Thyroid gland (tissue), 4 donors: ENCODE measurements around the gene SH3TC1. TPM values are rescaled to one million over a fixed set of nuclear protein-coding genes. Genes with fewer than 3 reads are reported as not detected.

Experiments
- DNase-seq, 2 donors: peaks; one replicate each; pipeline ENCODE4 v3.0.0-alpha.2; 2019
- H3K27ac ChIP-seq, 3 donors: fragments of 200-600 bp; sonication (generic); 1 replicate in 2 of 3; 2 replicates in 1 of 3; pipeline ENCODE4 v1.5.1; 2016 to 2019; ENCODE audit warnings: mild to moderate bottlenecking in 1 of 3, moderate library complexity in 1 of 3
- H3K27me3 ChIP-seq: fragments of 200-600 bp; sonication (generic); one replicate; pipeline ENCODE4 v1.5.1; 2019
- H3K36me3 ChIP-seq, 2 donors: fragments of 200-600 bp; sonication (generic); one replicate each; pipeline ENCODE4 v1.5.1; 2016 to 2019
- H3K4me1 ChIP-seq, 2 donors: fragments of 200-600 bp; sonication (generic); one replicate each; pipeline ENCODE4 v1.5.1; 2017 to 2019
- H3K4me3 ChIP-seq, 3 donors: fragments of 200-600 bp; sonication (generic); replicated peaks in 1 of 3; 1 replicate in 2 of 3; 2 replicates in 1 of 3; pipeline ENCODE4 v1.5.1; 2016; ENCODE audit warnings: mild to moderate bottlenecking in 1 of 3
- H3K9me3 ChIP-seq: fragments of 200-600 bp; sonication (generic); one replicate; pipeline ENCODE4 v1.5.1; 2017
- CTCF ChIP-seq, 6 experiments: fragments of 200-600 bp in 3 of 6; fragments of 450-650 bp in 3 of 6; sonication (generic) in 3 of 6; IDR thresholded peaks; one replicate each; pipeline ENCODE4 v1.5.1; 2016 to 2019; ENCODE audit warnings: antibody characterized with exemption in 6 of 6, mild to moderate bottlenecking in 2 of 6, inconsistent platforms in 1 of 6, moderate library complexity in 1 of 6
- POLR2A ChIP-seq, 2 donors: fragments of 450-650 bp; IDR thresholded peaks; one replicate each; pipeline ENCODE4 v1.6.1; 2017; ENCODE audit warnings: antibody characterized with exemption in 2 of 2, mild to moderate bottlenecking in 2 of 2, moderate library complexity in 1 of 2
- WGBS, 2 donors: methylation state at CpG; one replicate each; pipeline ENCODE4 v1.1.5; 2017; 5-methylcytosine and 5-hydroxymethylcytosine counted together
- intact Hi-C: fragments of 100-400 bp; cut with DNase I; formaldehyde crosslinking; loops from one replicate; pipeline ENCODE4 v1.15.1; 2023
- total RNA-seq, 4 donors: library from RNA; depleted of rRNA; stranded (reverse); fragments of >200 nt; gene quantifications; one replicate each; pipeline ENCODE4 v1.2.3, GENCODE V29; 2016

The SH3TC1 gene
- total RNA-seq, 4 donors from 2014 or later, result 13.5 to 29.5 (median 16.4) TPM

DNA sequence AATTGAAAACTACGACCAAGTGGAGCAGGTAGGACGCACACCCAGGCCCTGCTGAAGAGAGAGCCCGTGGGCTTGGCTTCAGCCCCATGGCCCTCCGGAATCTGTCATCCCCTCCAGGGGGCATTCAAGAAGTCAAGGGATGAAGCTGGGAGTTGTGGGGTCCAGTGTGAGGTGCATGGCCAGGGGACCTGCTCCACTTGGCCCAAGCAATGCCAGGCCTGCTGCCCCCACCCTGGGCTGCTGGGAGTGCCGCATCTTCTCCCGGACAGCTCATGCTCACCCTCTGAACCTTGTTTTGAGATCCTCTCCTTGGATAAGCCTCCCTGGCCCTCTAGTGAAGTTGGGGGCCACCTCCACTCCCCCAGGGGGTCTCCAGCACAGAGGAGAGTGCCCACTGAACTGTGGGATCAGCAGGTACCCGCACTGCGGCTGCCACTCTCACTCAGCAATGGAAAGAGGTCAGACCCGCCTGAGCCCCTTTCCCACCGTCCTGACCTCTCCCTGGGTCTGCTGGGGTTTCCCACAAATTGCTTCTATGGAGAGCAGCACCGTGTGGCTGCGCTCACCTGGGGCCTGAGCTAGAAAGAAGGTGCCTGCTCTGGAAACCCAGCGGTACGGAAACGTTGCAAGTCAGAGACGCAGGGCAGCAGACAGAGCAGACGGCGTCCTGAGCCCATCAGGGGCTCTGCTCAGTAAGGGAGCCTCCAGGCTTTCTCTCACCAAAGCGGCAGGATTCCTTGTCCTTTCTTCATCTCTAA lies 35.5 kb upstream of the SH3TC1 start:
- intact Hi-C loops, result no loop called here
- no peaks in the 10 kb centered on the region for H3K9me3 ChIP-seq
- TF ChIP-seq POLR2A (IDR thresholded peaks at IDR 0.05), result no peak
- TF ChIP-seq CTCF (IDR thresholded peaks at IDR 0.05), result no peak
- H3K4me3 ChIP-seq, result no peak overlapping the region
- no peaks in the 10 kb centered on the region for H3K36me3 ChIP-seq
- DNase-seq, result no peak
- no peak overlapping the region for H3K27ac ChIP-seq
- WGBS, 2 donors, result 87 to 91% methylated on average over 8 to 18 of the region's 19 CpGs
- H3K27me3 ChIP-seq, result no peaks in the 10 kb centered on the region
- peaks cover 20 to 27% of the 10 kb centered on the region in 2 donors for H3K4me1 ChIP-seq

DNA sequence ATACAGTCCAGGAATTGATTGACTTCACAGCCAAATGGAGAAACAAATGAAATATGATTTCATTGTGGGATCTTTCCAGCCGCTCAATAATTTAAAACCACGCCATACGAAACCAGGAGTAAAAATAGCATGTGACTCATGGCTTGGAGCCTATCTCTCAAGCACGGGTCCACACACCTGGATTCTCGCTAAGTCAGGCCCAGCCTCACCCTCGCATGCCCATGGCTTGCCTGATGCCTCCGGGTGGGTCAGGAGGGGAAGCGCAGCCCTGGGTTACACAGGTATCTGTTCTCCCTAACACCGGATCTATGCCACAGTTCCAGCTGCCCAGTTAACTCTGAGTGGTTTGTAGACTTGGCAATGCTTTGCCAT lies 34.9 kb upstream of the SH3TC1 start:
- intact Hi-C loops, result no loop called here
- Histone ChIP-seq H3K27me3 (no peaks in the 10 kb centered on the region), H3K4me3 (no peak overlapping the region), H3K36me3 (no peaks in the 10 kb centered on the region), H3K27ac (no peak overlapping the region), H3K9me3 (no peaks in the 10 kb centered on the region), H3K4me1 (peaks cover 18 to 25% of the 10 kb centered on the region in 2 donors)
- TF ChIP-seq CTCF (IDR thresholded peaks at IDR 0.05), result no peak
- TF ChIP-seq POLR2A (IDR thresholded peaks at IDR 0.05), result no peak
- WGBS, 2 donors, result 86 to 97% methylated on average over 9 of the region's 9 CpGs
- no peak for DNase-seq

- Histone ChIP-seq H3K36me3 (no peaks in the 10 kb centered on the region), H3K27me3 (no peaks in the 10 kb centered on the region), H3K27ac (no peak overlapping the region), H3K4me3 (no peak overlapping the region), H3K4me1 (peaks cover 13 to 20% of the 10 kb centered on the region in 2 donors), H3K9me3 (no peaks in the 10 kb centered on the region)
- intact Hi-C loops, result no loop called here
- 91 to 96% methylated on average over 10 of the region's 10 CpGs for WGBS, 2 donors
- TF ChIP-seq POLR2A (IDR thresholded peaks at IDR 0.05) (no peak), CTCF (IDR thresholded peaks at IDR 0.05) (no peak)
- DNase-seq, result no peak
Observed at GRCh38 chr4:8164687-8165086, 34.4 kb upstream of the SH3TC1 start.

DNA sequence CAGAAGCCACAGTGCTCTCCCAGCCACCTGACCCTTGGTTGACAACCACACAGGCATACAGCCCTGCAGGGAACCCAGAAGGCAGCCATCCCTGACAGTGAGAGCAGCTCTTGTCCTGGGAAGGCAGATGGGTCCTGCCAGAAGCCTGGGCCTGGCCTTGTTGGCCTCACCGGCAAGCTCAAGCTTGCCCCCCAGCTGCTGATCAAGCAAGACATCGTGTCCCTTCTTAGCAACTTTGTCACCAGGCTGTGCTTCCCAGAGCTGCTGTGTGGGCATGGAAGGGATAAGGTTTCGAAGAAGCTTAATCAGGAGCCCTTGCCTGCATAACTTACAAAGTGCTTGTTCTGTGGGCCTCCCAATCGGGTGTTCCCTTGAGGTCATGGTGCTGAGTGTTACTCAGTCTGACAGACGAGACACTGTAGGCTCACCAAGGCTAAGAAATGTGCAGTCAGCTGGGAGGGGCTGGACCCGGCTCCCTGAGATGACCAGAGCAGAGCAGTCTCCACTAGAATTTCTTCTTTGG lies 33.7 kb upstream of the SH3TC1 start:
- TF ChIP-seq POLR2A (IDR thresholded peaks at IDR 0.05) (no peak), CTCF (IDR thresholded peaks at IDR 0.05) (no peak)
- Histone ChIP-seq H3K9me3 (no peaks in the 10 kb centered on the region), H3K4me1 (peaks cover 11 to 14% of the 10 kb centered on the region in 2 donors), H3K36me3 (no peaks in the 10 kb centered on the region), H3K4me3 (no peak overlapping the region), H3K27ac (no peak overlapping the region), H3K27me3 (no peaks in the 10 kb centered on the region)
- intact Hi-C loops, result no loop called here
- WGBS, 2 donors, result 72 to 74% methylated on average over 5 to 6 of the region's 6 CpGs
- DNase-seq, result no peak

DNA sequence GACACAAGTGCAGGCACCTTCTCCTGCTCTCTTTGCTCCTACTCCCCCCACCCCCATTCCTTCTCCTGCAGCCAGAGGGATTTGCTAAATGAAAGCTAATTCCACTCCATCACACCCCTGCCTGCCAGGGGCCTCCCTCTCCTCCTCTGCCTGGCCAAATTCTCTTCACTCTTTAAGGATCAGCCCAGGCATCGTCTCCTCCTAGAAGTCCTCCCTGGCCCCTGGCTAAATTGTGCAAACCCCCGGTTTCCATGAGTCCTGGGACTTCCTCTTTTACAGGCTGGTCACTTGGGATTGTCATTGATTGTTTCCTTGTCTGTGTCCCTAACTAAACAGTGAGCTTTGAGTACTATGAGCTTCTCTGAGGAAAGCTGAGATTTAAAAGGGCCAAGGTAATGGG lies 31.8 kb upstream of the SH3TC1 start:
- Histone ChIP-seq H3K4me3 (no peak overlapping the region), H3K9me3 (no peaks in the 10 kb centered on the region), H3K36me3 (no peaks in the 10 kb centered on the region), H3K27me3 (no peaks in the 10 kb centered on the region), H3K4me1 (peaks cover 4 to 5% of the 10 kb centered on the region in 2 donors), H3K27ac (no peak overlapping the region)
- TF ChIP-seq POLR2A (IDR thresholded peaks at IDR 0.05) (no peak), CTCF (IDR thresholded peaks at IDR 0.05) (no peak)
- intact Hi-C loops, result no loop called here
- DNase-seq, result no peak
- WGBS, 2 donors, result 52 to 56% methylated on average over 2 of the region's 2 CpGs
